HepG2 (cell line): ENCODE results near the gene ARL2. TPM values are rescaled to one million over a fixed set of nuclear protein-coding genes. Genes with fewer than 3 reads are reported as not detected.
A peak's percentile ranks its signal among the peaks of the same experiment; 100 is the strongest.

Experiments
- CBX5 ChIP-seq: sonication (generic); formaldehyde crosslinking; IDR thresholded peaks from 2 replicates; pipeline ENCODE4 v1.4.0; 2020; ENCODE audit warnings: missing genetic modification reagents, borderline replicate concordance
- FLYWCH1 ChIP-seq: sonication (generic); formaldehyde crosslinking; IDR thresholded peaks from 2 replicates; pipeline ENCODE4 v1.8.1; 2023; ENCODE audit warnings: mild to moderate bottlenecking, missing genetic modification reagents
- FOXP4 ChIP-seq: sonication (generic); formaldehyde crosslinking; IDR thresholded peaks from 2 replicates; pipeline ENCODE4 v1.4.0; 2020; ENCODE audit warnings: missing genetic modification reagents
- NFYB ChIP-seq: sonication (generic); formaldehyde crosslinking; IDR thresholded peaks from 2 replicates; pipeline ENCODE4 v1.4.0; 2020; ENCODE audit warnings: missing genetic modification reagents
- PCBP1 ChIP-seq: fragments of 200-400 bp; formaldehyde crosslinking; IDR thresholded peaks from 2 replicates; pipeline ENCODE4 v1.6.1; 2017; ENCODE audit warnings: mild to moderate bottlenecking, low read depth, low read length, borderline replicate concordance
- RFXAP ChIP-seq: sonication (generic); formaldehyde crosslinking; IDR thresholded peaks from 2 replicates; pipeline ENCODE4 v1.4.0; 2020; ENCODE audit warnings: missing genetic modification reagents, borderline replicate concordance
- SIX4 ChIP-seq: sonication (generic); formaldehyde crosslinking; IDR thresholded peaks from 2 replicates; pipeline ENCODE4 v1.4.0; 2020; ENCODE audit warnings: missing genetic modification reagents
- SOX6 ChIP-seq, 2 experiments: fragments of 450-650 bp in 1 of 2; sonication (generic) in 1 of 2; formaldehyde crosslinking in 1 of 2; IDR thresholded peaks; 2 replicates each; pipeline versions ENCODE4 v1.4.0 to v1.6.1; 2017 to 2020; ENCODE audit warnings: antibody characterized with exemption in 1 of 2, mild to moderate bottlenecking in 1 of 2, missing genetic modification reagents in 1 of 2
- TEAD3 ChIP-seq: optimal IDR thresholded peaks from 2 replicates; pipeline ENCODE3; 2016; ENCODE audit warnings: borderline replicate concordance
- THAP9 ChIP-seq: sonication (generic); formaldehyde crosslinking; IDR thresholded peaks from 2 replicates; pipeline ENCODE4; 2020; ENCODE audit warnings: missing genetic modification reagents, mild to moderate bottlenecking, borderline replicate concordance
- ZNF20 ChIP-seq: sonication (generic); formaldehyde crosslinking; IDR thresholded peaks from 2 replicates; pipeline ENCODE4 v1.4.0; 2020; ENCODE audit warnings: mild to moderate bottlenecking, moderate library complexity, missing genetic modification reagents
- ZNF431 ChIP-seq: sonication (generic); formaldehyde crosslinking; IDR thresholded peaks from 2 replicates; pipeline ENCODE4 v1.9.0; 2022; ENCODE audit warnings: missing genetic modification reagents, low read depth, mild to moderate bottlenecking, borderline replicate concordance
- ZNF574 ChIP-seq: sonication (generic); formaldehyde crosslinking; IDR thresholded peaks from 2 replicates; pipeline ENCODE4 v1.4.0; 2020; ENCODE audit warnings: missing genetic modification reagents
- ZNF703 ChIP-seq: sonication (generic); formaldehyde crosslinking; IDR thresholded peaks from 2 replicates; pipeline ENCODE4 v1.5.1; 2020; ENCODE audit warnings: missing genetic modification reagents, mild to moderate bottlenecking, moderate library complexity, borderline replicate concordance
- polyA plus RNA-seq, 8 experiments: library from polyadenylated mRNA; depleted of rRNA in 3 of 8; stranded (reverse) in 7 of 8; unstranded in 1 of 8; fragments of >200 nt; fragmentation: Illumina TruSeq in 4 of 8; extraction: Trizol in 4 of 8; gene quantifications; 2 replicates each; pipeline versions ENCODE4 v1.2.1 to v1.2.3, GENCODE V29; 2011 to 2016; ENCODE audit warnings: low read depth in 4 of 8, missing spikeins in 1 of 8, mixed read lengths in 1 of 8; ENCODE audit not compliant: insufficient read depth in 1 of 8
- total RNA-seq, 5 experiments: library from RNA; depleted of rRNA; stranded (reverse); fragments of >200 nt; fragmentation: Illumina TruSeq; extraction: Trizol; gene quantifications; 2 replicates each; pipeline ENCODE4 v1.2.3, GENCODE V29; 2016; ENCODE audit warnings: low read depth in 1 of 5
- TF ChIP-seq, protein P1 (sequence below): sonication (generic); formaldehyde crosslinking; IDR thresholded peaks from 2 replicates; pipeline ENCODE4 v1.5.1; 2020; ENCODE audit warnings: mild to moderate bottlenecking, missing genetic modification reagents, moderate library complexity

The ARL2 gene
- total and polyA plus RNA-seq, 2 of the 13 experiments (the other 11 are each of a cell fraction or from before 2014, with no cell fraction given) = 82.9 to 84.4 TPM

DNA sequence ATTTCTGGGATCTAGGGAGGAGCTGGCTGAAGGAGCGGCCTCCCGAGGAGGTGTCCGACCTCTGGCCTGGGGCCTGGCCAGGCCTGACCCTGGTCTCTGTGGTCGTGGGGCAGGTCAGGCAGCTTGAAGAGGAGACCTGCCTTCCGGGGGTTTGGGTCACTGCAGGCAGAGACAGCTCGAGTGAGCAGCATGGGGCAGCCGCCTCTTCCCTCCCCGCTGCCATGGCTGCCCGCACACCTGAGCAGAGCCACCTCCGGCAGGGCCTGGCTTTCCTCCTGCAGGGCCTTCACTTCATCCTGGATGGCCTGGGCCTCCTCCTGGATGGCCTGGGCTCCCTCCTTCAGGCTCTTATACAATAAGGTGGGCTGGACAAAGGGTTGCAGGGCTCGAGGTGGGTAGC, 52.4 kb downstream of the ARL2 start (continued):
- TF ChIP-seq TEAD3 (no peak), ZNF431 (CRISPR knock-in tag) (no peak), CBX5 (CRISPR knock-in tag) (no peak), ZNF703 (CRISPR knock-in tag) (no peak), FLYWCH1 (no peak), PCBP1 (no peak), RFXAP (CRISPR knock-in tag) (0 out of 2 replicates have a peak, but pooled peaks have one; percentile 28), THAP9 (CRISPR knock-in tag) (no peak), SIX4 (CRISPR knock-in tag) (no peak), SOX6 (IDR thresholded peaks at IDR 0.05) (no peak), SOX6 (CRISPR knock-in tag; IDR thresholded peaks at IDR 0.05) (no peak), FOXP4 (CRISPR knock-in tag) (no peak), ZNF20 (CRISPR knock-in tag) (no peak), NFYB (CRISPR knock-in tag) (no peak), ZNF574 (CRISPR knock-in tag) (peak; percentile 41; the same call in 1 of the 2 replicates)
- TF ChIP-seq, protein P1, sequence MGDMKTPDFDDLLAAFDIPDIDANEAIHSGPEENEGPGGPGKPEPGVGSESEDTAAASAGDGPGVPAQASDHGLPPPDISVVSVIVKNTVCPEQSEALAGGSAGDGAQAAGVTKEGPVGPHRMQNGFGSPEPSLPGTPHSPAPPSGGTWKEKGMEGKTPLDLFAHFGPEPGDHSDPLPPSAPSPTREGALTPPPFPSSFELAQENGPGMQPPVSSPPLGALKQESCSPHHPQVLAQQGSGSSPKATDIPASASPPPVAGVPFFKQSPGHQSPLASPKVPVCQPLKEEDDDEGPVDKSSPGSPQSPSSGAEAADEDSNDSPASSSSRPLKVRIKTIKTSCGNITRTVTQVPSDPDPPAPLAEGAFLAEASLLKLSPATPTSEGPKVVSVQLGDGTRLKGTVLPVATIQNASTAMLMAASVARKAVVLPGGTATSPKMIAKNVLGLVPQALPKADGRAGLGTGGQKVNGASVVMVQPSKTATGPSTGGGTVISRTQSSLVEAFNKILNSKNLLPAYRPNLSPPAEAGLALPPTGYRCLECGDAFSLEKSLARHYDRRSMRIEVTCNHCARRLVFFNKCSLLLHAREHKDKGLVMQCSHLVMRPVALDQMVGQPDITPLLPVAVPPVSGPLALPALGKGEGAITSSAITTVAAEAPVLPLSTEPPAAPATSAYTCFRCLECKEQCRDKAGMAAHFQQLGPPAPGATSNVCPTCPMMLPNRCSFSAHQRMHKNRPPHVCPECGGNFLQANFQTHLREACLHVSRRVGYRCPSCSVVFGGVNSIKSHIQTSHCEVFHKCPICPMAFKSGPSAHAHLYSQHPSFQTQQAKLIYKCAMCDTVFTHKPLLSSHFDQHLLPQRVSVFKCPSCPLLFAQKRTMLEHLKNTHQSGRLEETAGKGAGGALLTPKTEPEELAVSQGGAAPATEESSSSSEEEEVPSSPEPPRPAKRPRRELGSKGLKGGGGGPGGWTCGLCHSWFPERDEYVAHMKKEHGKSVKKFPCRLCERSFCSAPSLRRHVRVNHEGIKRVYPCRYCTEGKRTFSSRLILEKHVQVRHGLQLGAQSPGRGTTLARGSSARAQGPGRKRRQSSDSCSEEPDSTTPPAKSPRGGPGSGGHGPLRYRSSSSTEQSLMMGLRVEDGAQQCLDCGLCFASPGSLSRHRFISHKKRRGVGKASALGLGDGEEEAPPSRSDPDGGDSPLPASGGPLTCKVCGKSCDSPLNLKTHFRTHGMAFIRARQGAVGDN = peak; percentile 84
